ENCODE results near the gene NOS1. TPM values are rescaled to one million over a fixed set of nuclear protein-coding genes. Genes with fewer than 3 reads are reported as not detected.

The NOS1 gene
- total RNA-seq, 2 experiments from 2014 or later, result not detected

- Mint-ChIP-seq H3K4me1 (no peaks in the 10 kb centered on the region), H3K9me3 (no peaks in the 10 kb centered on the region), H3K27ac (no peak overlapping the region), H3K36me3 (ENCODE audit: low read depth) (no peaks in the 10 kb centered on the region), H3K27me3 (no peaks in the 10 kb centered on the region), H3K4me3 (no peak overlapping the region)
- no peak for DNase-seq
- CTCF ChIA-PET, result no interaction called here
- POLR2A ChIA-PET, result no interaction called here
Observed at GRCh38 chr12:117300174-117300573, 61.3 kb downstream of the NOS1 start.

- no peaks in the 10 kb centered on the region for H3K4me1 Mint-ChIP-seq
- no peak overlapping the region for H3K27ac Mint-ChIP-seq
- POLR2A ChIA-PET, result no interaction called here
- H3K4me3 Mint-ChIP-seq, result no peak overlapping the region
- no peaks in the 10 kb centered on the region for H3K36me3 Mint-ChIP-seq (ENCODE audit: low read depth)
- no peaks in the 10 kb centered on the region for H3K27me3 Mint-ChIP-seq
- CTCF ChIA-PET, result no interaction called here
- DNase-seq, result no peak
- H3K9me3 Mint-ChIP-seq, result no peaks in the 10 kb centered on the region
Observed at GRCh38 chr12:117298648-117299225, 62.7 kb downstream of the NOS1 start.

DNA sequence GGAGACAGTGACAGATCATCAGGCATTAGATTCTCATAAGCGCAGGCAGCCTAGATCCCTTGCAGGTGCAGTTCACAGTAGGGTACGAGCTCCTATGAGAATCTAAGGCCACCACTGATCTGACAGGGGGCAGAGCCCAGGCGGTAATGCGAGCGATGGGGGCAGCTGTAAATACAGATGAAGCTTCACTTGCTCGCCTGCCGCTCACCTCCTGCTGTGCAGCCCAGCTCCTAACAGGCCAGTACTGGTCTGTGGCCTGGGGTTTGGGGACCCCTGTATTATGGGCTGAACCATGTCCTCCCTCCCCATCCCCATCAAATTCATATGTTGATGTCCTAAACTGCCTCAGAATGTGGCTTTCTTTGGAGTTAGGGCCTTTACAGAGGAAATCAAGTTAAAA lies 63.2 kb downstream of the NOS1 start:
- CTCF ChIA-PET, result no interaction called here
- DNase-seq, result no peak
- H3K27ac Mint-ChIP-seq, result no peak overlapping the region
- H3K36me3 Mint-ChIP-seq (ENCODE audit: low read depth), result no peaks in the 10 kb centered on the region
- POLR2A ChIA-PET, result no interaction called here
- H3K4me3 Mint-ChIP-seq, result no peak overlapping the region
- no peaks in the 10 kb centered on the region for H3K4me1 Mint-ChIP-seq
- peaks cover 1% of the 10 kb centered on the region for H3K27me3 Mint-ChIP-seq
- no peaks in the 10 kb centered on the region for H3K9me3 Mint-ChIP-seq

- no peak for DNase-seq
- Mint-ChIP-seq H3K9me3 (no peaks in the 10 kb centered on the region), H3K27ac (no peak overlapping the region), H3K4me3 (no peak overlapping the region), H3K27me3 (peaks cover 7% of the 10 kb centered on the region), H3K36me3 (ENCODE audit: low read depth) (no peaks in the 10 kb centered on the region), H3K4me1 (no peaks in the 10 kb centered on the region)
- CTCF ChIA-PET, result no interaction called here
- POLR2A ChIA-PET, result no interaction called here
Observed at GRCh38 chr12:117294189-117294603, 67.2 kb downstream of the NOS1 start.

DNA sequence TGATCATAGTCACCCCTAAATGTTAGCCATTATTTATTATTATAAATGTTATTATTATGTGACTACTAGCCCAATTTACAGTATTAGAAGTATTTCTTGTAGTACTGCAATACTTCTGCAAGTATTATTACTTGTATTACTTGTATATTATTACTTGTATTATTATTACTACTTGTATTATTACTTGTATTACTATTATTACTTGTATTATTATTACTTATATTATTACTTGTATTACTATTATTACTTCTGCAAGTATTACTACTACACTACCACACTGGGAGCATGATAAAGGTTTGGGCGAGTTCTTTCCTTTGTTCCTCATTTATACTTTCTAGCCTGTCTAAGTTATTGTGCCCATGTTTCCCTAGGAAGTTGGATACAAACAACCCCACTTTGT lies 67.9 kb downstream of the NOS1 start:
- DNase-seq, result no peak
- Mint-ChIP-seq H3K4me1 (no peaks in the 10 kb centered on the region), H3K27me3 (peaks cover 8% of the 10 kb centered on the region), H3K4me3 (no peak overlapping the region), H3K9me3 (no peaks in the 10 kb centered on the region), H3K27ac (no peak overlapping the region), H3K36me3 (ENCODE audit: low read depth) (no peaks in the 10 kb centered on the region)
- ChIA-PET POLR2A (no interaction called here), CTCF (no interaction called here)

- H3K27ac Mint-ChIP-seq, result no peak overlapping the region
- no peak for DNase-seq
- H3K9me3 Mint-ChIP-seq, result no peaks in the 10 kb centered on the region
- POLR2A ChIA-PET, result no interaction called here
- no peak overlapping the region for H3K4me3 Mint-ChIP-seq
- no peaks in the 10 kb centered on the region for H3K36me3 Mint-ChIP-seq (ENCODE audit: low read depth)
- CTCF ChIA-PET, result no interaction called here
- H3K4me1 Mint-ChIP-seq, result no peaks in the 10 kb centered on the region
- peaks cover 8% of the 10 kb centered on the region for H3K27me3 Mint-ChIP-seq
Observed at GRCh38 chr12:117292688-117293087, 68.7 kb downstream of the NOS1 start.

GRCh38 chr12:117284140-117284539 lies 77.3 kb downstream of the NOS1 start:
- ChIA-PET CTCF (no interaction called here), POLR2A (no interaction called here)
- Mint-ChIP-seq H3K4me1 (no peaks in the 10 kb centered on the region), H3K27me3 (peaks cover under 1% of the 10 kb centered on the region), H3K9me3 (no peaks in the 10 kb centered on the region), H3K36me3 (ENCODE audit: low read depth) (no peaks in the 10 kb centered on the region), H3K4me3 (no peak overlapping the region), H3K27ac (no peak overlapping the region)
- no peak for DNase-seq

DNA sequence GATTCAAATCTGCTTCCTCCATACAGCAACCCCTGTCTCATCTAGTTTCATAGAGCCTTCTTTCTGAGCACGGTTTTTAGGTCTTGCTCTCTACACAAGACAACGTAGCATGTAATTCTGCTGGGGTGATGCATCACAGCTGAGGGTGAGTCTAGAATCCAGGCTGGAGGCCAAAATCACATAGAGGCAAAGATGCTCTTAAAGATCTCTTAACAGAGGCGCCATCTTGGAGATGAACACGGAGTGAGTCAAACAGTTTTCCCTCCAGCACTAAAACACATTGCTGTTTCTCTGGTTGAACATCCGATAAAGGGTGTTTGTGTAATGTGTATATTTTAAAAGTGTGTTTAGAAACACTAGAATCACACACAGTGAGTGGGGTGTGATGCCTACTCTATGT lies 78.9 kb downstream of the NOS1 start:
- H3K4me1 Mint-ChIP-seq, result no peaks in the 10 kb centered on the region
- no peak for DNase-seq
- H3K27me3 Mint-ChIP-seq, result no peaks in the 10 kb centered on the region
- no peaks in the 10 kb centered on the region for H3K36me3 Mint-ChIP-seq (ENCODE audit: low read depth)
- H3K4me3 Mint-ChIP-seq, result no peak overlapping the region
- CTCF ChIA-PET, result no interaction called here
- POLR2A ChIA-PET, result no interaction called here
- no peak overlapping the region for H3K27ac Mint-ChIP-seq
- no peaks in the 10 kb centered on the region for H3K9me3 Mint-ChIP-seq

DNA sequence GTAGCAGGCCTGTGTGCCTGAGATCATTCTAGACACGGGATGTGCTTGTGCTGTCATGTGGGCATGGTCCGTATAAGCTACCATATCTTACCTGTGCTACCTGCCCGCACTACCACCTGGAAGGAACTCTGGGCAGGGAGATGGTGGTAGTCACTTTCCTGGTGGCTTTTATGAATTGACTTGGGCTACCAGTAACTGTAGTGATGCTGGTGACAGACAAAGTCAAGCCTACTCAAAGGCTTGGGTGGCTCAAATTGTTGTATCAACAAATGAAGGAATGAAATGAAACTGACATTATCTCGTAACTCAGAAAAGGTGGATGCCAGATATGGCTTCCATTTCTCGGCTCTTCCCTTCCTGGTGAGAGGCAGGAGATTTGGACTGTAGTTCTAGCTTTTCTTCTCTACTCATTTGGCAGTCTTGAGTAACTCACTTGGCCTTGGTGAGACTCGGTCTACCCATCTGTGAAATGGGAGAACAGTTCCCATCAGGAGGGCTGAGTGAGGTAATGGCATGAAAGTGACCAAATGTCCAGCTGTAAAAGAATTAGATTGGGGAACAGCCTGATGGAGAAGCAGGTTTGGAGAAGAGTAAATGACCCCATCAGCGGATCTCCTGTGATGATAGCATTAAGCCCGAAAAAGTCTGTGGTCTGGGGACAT lies 81.3 kb downstream of the NOS1 start:
- ChIA-PET CTCF (no interaction called here), POLR2A (no interaction called here)
- no peaks in the 10 kb centered on the region for H3K36me3 Mint-ChIP-seq (ENCODE audit: low read depth)
- no peak overlapping the region for H3K4me3 Mint-ChIP-seq
- no peaks in the 10 kb centered on the region for H3K4me1 Mint-ChIP-seq
- no peaks in the 10 kb centered on the region for H3K9me3 Mint-ChIP-seq
- peaks cover 3% of the 10 kb centered on the region for H3K27me3 Mint-ChIP-seq
- H3K27ac Mint-ChIP-seq, result no peak overlapping the region
- DNase-seq, result no peak

DNA sequence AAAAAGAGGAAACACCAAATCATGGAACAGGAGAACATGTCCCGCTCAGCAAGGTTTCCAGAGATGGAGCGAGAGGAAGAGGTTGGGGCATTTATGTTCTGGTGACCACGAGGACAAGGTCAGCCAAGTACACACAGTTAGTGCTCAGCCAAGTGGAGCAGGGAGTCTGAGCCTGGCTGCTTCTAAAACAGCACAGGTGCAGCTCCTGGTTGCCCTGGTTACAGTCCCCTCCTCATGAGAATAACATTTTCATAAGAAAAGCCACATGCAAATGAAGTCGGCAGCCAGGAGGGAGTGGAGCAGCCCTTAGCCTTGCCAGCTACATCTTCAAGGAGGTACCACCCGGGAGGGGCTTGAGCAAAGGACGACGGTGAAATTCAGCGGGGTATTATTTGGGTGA lies 81.8 kb downstream of the NOS1 start:
- H3K9me3 Mint-ChIP-seq, result no peaks in the 10 kb centered on the region
- ChIA-PET CTCF (no interaction called here), POLR2A (no interaction called here)
- H3K36me3 Mint-ChIP-seq (ENCODE audit: low read depth), result no peaks in the 10 kb centered on the region
- no peak overlapping the region for H3K4me3 Mint-ChIP-seq
- no peak overlapping the region for H3K27ac Mint-ChIP-seq
- DNase-seq, result no peak
- H3K27me3 Mint-ChIP-seq, result peaks cover 3% of the 10 kb centered on the region
- no peaks in the 10 kb centered on the region for H3K4me1 Mint-ChIP-seq

GRCh38 chr12:117277875-117278274 lies 83.6 kb downstream of the NOS1 start:
- no peak overlapping the region for H3K4me3 Mint-ChIP-seq
- DNase-seq, result no peak
- H3K9me3 Mint-ChIP-seq, result no peaks in the 10 kb centered on the region
- H3K4me1 Mint-ChIP-seq, result no peaks in the 10 kb centered on the region
- no peak overlapping the region for H3K27ac Mint-ChIP-seq
- no peaks in the 10 kb centered on the region for H3K36me3 Mint-ChIP-seq (ENCODE audit: low read depth)
- ChIA-PET CTCF (no interaction called here), POLR2A (no interaction called here)
- H3K27me3 Mint-ChIP-seq, result peaks cover 3% of the 10 kb centered on the region

DNA sequence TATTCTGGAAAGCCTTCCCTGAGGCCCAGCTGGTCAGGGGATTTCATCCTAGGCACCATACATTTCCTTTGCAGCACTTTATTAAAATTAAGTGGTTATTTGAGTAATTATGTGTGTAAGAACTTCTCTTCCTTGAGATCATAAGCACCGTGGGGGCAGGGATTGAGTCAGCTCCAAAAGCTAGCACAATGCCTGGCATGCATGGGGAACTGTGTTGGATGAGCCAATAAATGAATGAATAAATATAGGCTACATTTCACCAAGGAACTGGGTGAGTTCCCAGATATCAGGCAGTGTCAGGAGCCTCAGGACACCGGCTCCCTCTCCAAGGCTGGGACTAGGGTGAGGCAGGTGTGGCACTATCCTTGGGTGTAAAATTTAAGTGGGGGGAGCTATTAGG lies 88.3 kb downstream of the NOS1 start:
- no peaks in the 10 kb centered on the region for H3K9me3 Mint-ChIP-seq
- H3K36me3 Mint-ChIP-seq (ENCODE audit: low read depth), result no peaks in the 10 kb centered on the region
- H3K27ac Mint-ChIP-seq, result no peak overlapping the region
- no peaks in the 10 kb centered on the region for H3K4me1 Mint-ChIP-seq
- no peak for DNase-seq
- H3K4me3 Mint-ChIP-seq, result no peak overlapping the region
- POLR2A ChIA-PET, result no interaction called here
- CTCF ChIA-PET, result no interaction called here
- peaks cover 3% of the 10 kb centered on the region for H3K27me3 Mint-ChIP-seq

DNA sequence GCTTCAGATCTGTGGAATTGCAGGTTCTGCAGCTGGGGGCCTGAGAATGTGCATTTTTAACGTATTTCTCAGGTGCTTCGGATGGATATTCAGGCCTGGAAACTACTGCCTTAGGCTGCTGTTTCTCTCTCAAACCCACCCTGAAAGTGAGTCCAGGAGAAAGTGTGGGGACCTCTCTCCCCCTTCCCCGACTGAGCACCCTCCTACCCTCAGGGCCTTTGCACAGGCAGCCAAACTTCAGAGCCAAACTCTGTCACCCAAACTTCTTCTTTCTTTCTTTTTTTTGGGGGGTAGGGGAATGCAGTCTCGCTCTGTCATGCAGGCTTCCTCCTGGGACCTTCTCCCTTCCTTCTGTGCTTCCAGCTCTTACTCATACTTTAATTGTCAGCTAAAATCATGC lies 88.7 kb downstream of the NOS1 start:
- Mint-ChIP-seq H3K27ac (no peak overlapping the region), H3K4me3 (no peak overlapping the region), H3K4me1 (no peaks in the 10 kb centered on the region), H3K27me3 (peaks cover 3% of the 10 kb centered on the region), H3K9me3 (no peaks in the 10 kb centered on the region), H3K36me3 (ENCODE audit: low read depth) (no peaks in the 10 kb centered on the region)
- no peak for DNase-seq
- POLR2A ChIA-PET, result no interaction called here
- CTCF ChIA-PET, result no interaction called here

GRCh38 chr12:117262749-117263148 lies 98.7 kb downstream of the NOS1 start:
- no peak for DNase-seq
- Mint-ChIP-seq H3K4me1 (no peaks in the 10 kb centered on the region), H3K27ac (no peak overlapping the region), H3K36me3 (ENCODE audit: low read depth) (no peaks in the 10 kb centered on the region), H3K4me3 (no peak overlapping the region), H3K27me3 (no peaks in the 10 kb centered on the region), H3K9me3 (no peaks in the 10 kb centered on the region)
- CTCF ChIA-PET, result no interaction called here
- POLR2A ChIA-PET, result no interaction called here
